Spleen (tissue), 11 donors: ENCODE measurements around the gene RANBP17. TPM values are rescaled to one million over a fixed set of nuclear protein-coding genes. Genes with fewer than 3 reads are reported as not detected.
"Not testable (repeated sequence)": the region's sequence is repeated elsewhere in the genome, so short reads cannot be mapped to it uniquely, and the experiment has no call there.

Experiments
- DNase-seq: peaks from one replicate; pipeline ENCODE4 v3.0.0-alpha.2; 2020
- H3K27ac ChIP-seq, 8 donors: fragments of 200-600 bp; sonication (generic) in 7 of 8; 1 replicate in 4 of 8; 2 replicates in 4 of 8; pipeline versions ENCODE4 v1.5.0 to v1.8.0; 2016 to 2021; ENCODE audit warnings: inconsistent platforms in 4 of 8, mild to moderate bottlenecking in 4 of 8, moderate library complexity in 1 of 8
- H3K27me3 ChIP-seq, 7 donors: fragments of 200-600 bp; sonication (generic) in 6 of 7; replicated peaks in 1 of 7; 1 replicate in 4 of 7; 2 replicates in 3 of 7; pipeline versions ENCODE4 v1.5.0 to v1.8.0; 2016 to 2021; ENCODE audit warnings: inconsistent platforms in 3 of 7, mild to moderate bottlenecking in 1 of 7
- H3K36me3 ChIP-seq, 6 donors: fragments of 200-600 bp; sonication (generic) in 5 of 6; 1 replicate in 4 of 6; 2 replicates in 2 of 6; pipeline versions ENCODE4 v1.5.0 to v1.8.0; 2016 to 2021; ENCODE audit warnings: inconsistent platforms in 2 of 6
- H3K4me1 ChIP-seq, 6 donors: fragments of 200-600 bp; sonication (generic) in 5 of 6; 1 replicate in 3 of 6; 2 replicates in 3 of 6; pipeline versions ENCODE4 v1.5.0 to v1.8.0; 2016 to 2021; ENCODE audit warnings: inconsistent platforms in 3 of 6
- H3K4me3 ChIP-seq, 8 donors: fragments of 200-600 bp; sonication (generic) in 7 of 8; 1 replicate in 4 of 8; 2 replicates in 4 of 8; pipeline versions ENCODE4 v1.5.0 to v1.8.0; 2016 to 2021; ENCODE audit warnings: inconsistent platforms in 4 of 8, mild to moderate bottlenecking in 4 of 8, moderate library complexity in 2 of 8
- H3K9me3 ChIP-seq, 8 donors: fragments of 200-600 bp; sonication (generic) in 7 of 8; 1 replicate in 4 of 8; 2 replicates in 4 of 8; pipeline versions ENCODE4 v1.5.0 to v1.8.0; 2016 to 2021; ENCODE audit warnings: inconsistent platforms in 4 of 8
- CTCF ChIP-seq, 11 experiments: fragments of 200-600 bp in 7 of 11; fragments of 450-650 bp in 4 of 11; sonication (generic) in 4 of 11; IDR thresholded peaks in 8 of 11; conservative IDR thresholded peaks in 3 of 11; 1 replicate in 7 of 11; 2 replicates in 4 of 11; pipeline versions ENCODE4 v1.4.0 to v1.8.0; 2016 to 2021; ENCODE audit warnings: antibody characterized with exemption in 11 of 11, inconsistent platforms in 4 of 11, mild to moderate bottlenecking in 1 of 11
- POLR2A ChIP-seq, 3 donors: fragments of 450-650 bp; IDR thresholded peaks; one replicate each; pipeline ENCODE4 v1.5.1; 2017; ENCODE audit warnings: antibody characterized with exemption in 3 of 3, mild to moderate bottlenecking in 1 of 3
- POLR2AphosphoS5 ChIP-seq, 3 donors: sonication (generic); formaldehyde crosslinking; IDR thresholded peaks; one replicate each; pipeline ENCODE4 v1.5.1; 2017; ENCODE audit warnings: antibody characterized with exemption in 3 of 3
- WGBS, 5 donors: extraction: QIAGEN DNeasy Blood & Tissue Kit in 3 of 5; methylation state at CpG; one replicate each; pipeline versions ENCODE4 v1.1.5 to v1.1.7; 2013 to 2018; 5-methylcytosine and 5-hydroxymethylcytosine counted together
- intact Hi-C: fragments of 100-400 bp; cut with DNase I; formaldehyde crosslinking; loops from one replicate; pipeline ENCODE4 v1.15.0; 2023; ENCODE audit warnings: low total_unique reads
- polyA plus RNA-seq, 3 donors: library from polyadenylated mRNA; stranded (reverse); fragments of 200-250 nt; gene quantifications; one replicate each; pipeline ENCODE4 v1.2.1, GENCODE V29; 2013
- total RNA-seq, 7 donors: library from RNA; depleted of rRNA in 3 of 7; stranded (reverse); fragments of >200 nt in 3 of 7; fragmentation: NEBNext Ultra II Directional in 4 of 7; extraction: Animal tissue kit (Norgen Biotek cat#: 25700) in 4 of 7; gene quantifications; one replicate each; pipeline versions ENCODE4 v1.1.0 to v1.2.1, GENCODE V29; 2016 to 2021
- donor health status: healthy with polysubstance abuse.
- donor health status: DM: no; HTN: no; CAD: no; lungs with moderate emphysema.
- donor health status: DM: no; HTN: no; CAD: no.
- donor health status: Bipolar disorder and iron deficiency.
- donor health status: healthy.
- donor health status: DM: no; HTN: no; CAD: no.
- donor health status: DM: yes; HTN: yes; CAD: no.

RANBP17 gene
- total and polyA plus RNA-seq, 10 donors = 0.56 to 6.6 (median 3.4) TPM

DNA sequence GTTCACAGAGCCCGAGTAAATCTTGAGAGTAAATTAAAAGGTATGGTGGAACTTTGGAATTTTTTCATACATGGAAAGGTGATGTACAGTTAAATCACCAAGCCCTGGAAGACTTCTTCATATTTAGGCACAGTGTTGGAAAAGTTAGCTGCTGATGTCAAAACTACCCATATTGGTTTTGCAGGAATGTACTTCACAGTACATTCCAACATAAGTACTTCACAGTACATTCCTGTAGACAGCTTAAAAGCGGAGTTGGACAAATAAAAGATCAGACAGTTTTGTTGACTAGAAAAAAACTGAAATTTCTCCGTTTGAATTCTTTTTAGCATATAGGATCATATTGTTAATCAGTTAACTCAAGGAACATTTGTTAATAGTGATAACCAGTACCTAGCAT, 1.8 kb downstream of the RANBP17 start:
- Histone ChIP-seq H3K9me3 (peaks cover 4 to 39% (median 30%) of the 10 kb centered on the region in 8 donors), H3K27me3 (peaks cover 0 to 40% (median 12%) of the 10 kb centered on the region in 7 donors), H3K4me3 (no peak overlapping the region), H3K4me1 (peaks cover 0 to 13% (median 6%) of the 10 kb centered on the region in 6 donors), H3K36me3 (peaks cover 0 to 3% (median 0%) of the 10 kb centered on the region in 6 donors), H3K27ac (no peak overlapping the region)
- intact Hi-C loops = no loop called here
- 92 to 96% (median 93%) methylated on average over 3 of the region's 3 CpGs for WGBS, 5 donors
- no peak for TF ChIP-seq POLR2AphosphoS5 (IDR thresholded peaks at IDR 0.05)
- TF ChIP-seq POLR2A (IDR thresholded peaks at IDR 0.05) = no peak
- TF ChIP-seq CTCF (IDR thresholded peaks at IDR 0.05 in 8 of 11, conservative IDR thresholded peaks at IDR 0.05 in 3 of 11) = no peak
- DNase-seq = no peak

GRCh38 chr5:170865622-170866021, 3.8 kb downstream of the RANBP17 start:
- Histone ChIP-seq H3K27me3 (peaks cover 0 to 34% (median 12%) of the 10 kb centered on the region in 7 donors), H3K9me3 (peaks cover 4 to 26% (median 20%) of the 10 kb centered on the region in 8 donors), H3K4me1 (peaks cover 0 to 13% (median 6%) of the 10 kb centered on the region in 6 donors), H3K36me3 (peaks cover 0 to 3% (median 0%) of the 10 kb centered on the region in 6 donors), H3K4me3 (no peak overlapping the region), H3K27ac (no peak overlapping the region)
- intact Hi-C loops = no loop called here
- no peak for TF ChIP-seq POLR2A (IDR thresholded peaks at IDR 0.05)
- no peak for TF ChIP-seq POLR2AphosphoS5 (IDR thresholded peaks at IDR 0.05)
- TF ChIP-seq CTCF (IDR thresholded peaks at IDR 0.05 in 8 of 11, conservative IDR thresholded peaks at IDR 0.05 in 3 of 11) = no peak
- no peak for DNase-seq
- 60 to 93% (median 87%) methylated on average over 1 of the region's 1 CpG for WGBS, 5 donors

DNA sequence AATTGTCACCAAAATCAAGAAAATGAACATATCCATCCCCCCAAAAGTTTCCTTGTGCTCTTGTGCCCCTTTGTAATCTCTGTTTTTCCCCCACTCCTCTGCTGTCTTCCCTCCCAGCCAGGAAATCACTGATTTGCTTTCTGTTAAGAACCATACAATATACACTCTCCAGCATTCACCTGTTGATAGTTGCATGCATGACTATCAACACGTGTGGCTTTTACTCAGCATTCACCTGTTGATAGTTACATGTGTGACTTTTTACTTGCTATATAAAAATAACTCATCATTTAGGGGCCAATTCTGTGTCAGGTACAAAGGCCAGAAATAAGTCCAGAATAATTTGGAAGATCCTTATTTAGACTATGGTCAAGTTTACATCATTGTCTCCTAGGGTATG, 6.0 kb downstream of the RANBP17 start:
- Histone ChIP-seq H3K9me3 (peaks cover 0 to 29% (median 22%) of the 10 kb centered on the region in 8 donors), H3K27ac (no peak overlapping the region), H3K27me3 (peaks cover 0 to 17% (median under 1%) of the 10 kb centered on the region in 7 donors), H3K36me3 (no peaks in the 10 kb centered on the region), H3K4me3 (no peak overlapping the region), H3K4me1 (peaks cover 0 to 3% (median 2%) of the 10 kb centered on the region in 6 donors)
- intact Hi-C loops = no loop called here
- no peak for TF ChIP-seq CTCF (IDR thresholded peaks at IDR 0.05 in 8 of 11, conservative IDR thresholded peaks at IDR 0.05 in 3 of 11)
- TF ChIP-seq POLR2AphosphoS5 (IDR thresholded peaks at IDR 0.05) = no peak
- no peak for TF ChIP-seq POLR2A (IDR thresholded peaks at IDR 0.05)
- 65 to 86% (median 74%) methylated on average over 1 of the region's 1 CpG for WGBS, 5 donors
- DNase-seq = no peak

- peaks cover 0 to 44% (median 32%) of the 10 kb centered on the region in 8 donors for H3K9me3 ChIP-seq
- intact Hi-C loops, H3K4me3 ChIP-seq, H3K4me1 ChIP-seq, DNase-seq, H3K36me3 ChIP-seq, H3K27ac ChIP-seq, H3K27me3 ChIP-seq: not testable (repeated sequence)
Observed at GRCh38 chr5:170870390-170870789, 8.6 kb downstream of the RANBP17 start.

GRCh38 chr5:170874017-170874416, 12.2 kb downstream of the RANBP17 start:
- Histone ChIP-seq H3K27me3 (no peaks in the 10 kb centered on the region), H3K36me3 (no peaks in the 10 kb centered on the region), H3K4me1 (no peaks in the 10 kb centered on the region), H3K9me3 (peaks cover 0 to 44% (median 32%) of the 10 kb centered on the region in 8 donors), H3K27ac (no peak overlapping the region), H3K4me3 (no peak overlapping the region)
- TF ChIP-seq POLR2AphosphoS5 (IDR thresholded peaks at IDR 0.05) (no peak), CTCF (IDR thresholded peaks at IDR 0.05 in 8 of 11, conservative IDR thresholded peaks at IDR 0.05 in 3 of 11) (no peak), POLR2A (IDR thresholded peaks at IDR 0.05) (no peak)
- intact Hi-C loops = no loop called here
- WGBS, 5 donors = 79 to 93% (median 84%) methylated on average over 2 of the region's 2 CpGs
- DNase-seq = no peak
